Osteocyte (in vitro differentiated cells): ENCODE data around the gene SCAF4. TPM values are rescaled to one million over a fixed set of nuclear protein-coding genes. Genes with fewer than 3 reads are reported as not detected.
A peak's percentile ranks its signal among the peaks of the same experiment; 100 is the strongest.

Source experiments
- DNase-seq: peaks from one replicate; pipeline ENCODE4 v3.0.0; 2021; ENCODE audit warnings: mixed read lengths; ENCODE audit not compliant: unreplicated experiment; ENCODE audit errors: extremely low spot score
- H3K27ac Mint-ChIP-seq: one replicate; pipeline ENCODE4 v1.8.0; 2021; ENCODE audit warnings: mild to moderate bottlenecking, mixed read lengths; ENCODE audit not compliant: unreplicated experiment
- H3K27me3 Mint-ChIP-seq: one replicate; pipeline ENCODE4 v1.8.0; 2021; ENCODE audit warnings: mixed read lengths; ENCODE audit not compliant: unreplicated experiment
- H3K36me3 Mint-ChIP-seq: one replicate; pipeline ENCODE4 v1.8.0; 2021; ENCODE audit warnings: mixed read lengths; ENCODE audit not compliant: unreplicated experiment
- H3K4me1 Mint-ChIP-seq: one replicate; pipeline ENCODE4 v1.8.0; 2021; ENCODE audit warnings: mixed read lengths; ENCODE audit not compliant: unreplicated experiment
- H3K4me3 Mint-ChIP-seq: one replicate; pipeline ENCODE4 v1.8.0; 2021; ENCODE audit warnings: mild to moderate bottlenecking, moderate library complexity, mixed read lengths; ENCODE audit not compliant: unreplicated experiment
- H3K9me3 Mint-ChIP-seq: one replicate; pipeline ENCODE4 v1.8.0; 2021; ENCODE audit warnings: mixed read lengths; ENCODE audit not compliant: unreplicated experiment
- total RNA-seq: library from RNA; stranded (reverse); gene quantifications from 2 replicates; pipeline ENCODE4 v1.2.1, GENCODE V29; 2021
- TF ChIP-seq, protein P1 (sequence below): fragments of 200-600 bp; sonication (generic); IDR thresholded peaks from 2 replicates; pipeline ENCODE4 v1.5.0; 2021; ENCODE audit warnings: antibody characterized with exemption, mild to moderate bottlenecking, moderate library complexity

Gene SCAF4
- total RNA-seq, 1 donor from 2014 or later = 32.7 TPM

DNA sequence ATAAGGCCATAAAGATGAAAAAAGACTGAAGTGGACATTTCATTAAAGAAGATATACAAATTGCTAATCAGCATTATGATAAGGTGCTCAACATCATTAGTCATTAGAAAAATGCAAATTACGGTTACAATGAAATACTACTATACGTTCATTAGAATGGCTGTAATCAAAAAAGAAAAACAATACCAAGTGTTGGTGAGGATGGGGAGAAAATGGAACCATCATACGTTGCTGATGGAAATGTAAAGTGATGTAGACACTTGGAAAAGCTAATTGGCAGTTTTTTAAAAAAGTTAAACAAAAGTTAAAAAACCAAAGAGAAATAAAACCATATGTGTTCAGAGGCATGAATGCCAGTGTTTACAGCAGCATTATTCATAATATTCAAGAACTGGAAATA, 81.0 kb downstream of the SCAF4 start:
- Mint-ChIP-seq H3K4me1 (no peaks in the 10 kb centered on the region), H3K36me3 (no peaks in the 10 kb centered on the region), H3K9me3 (peaks cover 10% of the 10 kb centered on the region), H3K4me3 (no peak overlapping the region), H3K27ac (no peak overlapping the region), H3K27me3 (no peaks in the 10 kb centered on the region)
- no peak for DNase-seq
- TF ChIP-seq, protein P1, sequence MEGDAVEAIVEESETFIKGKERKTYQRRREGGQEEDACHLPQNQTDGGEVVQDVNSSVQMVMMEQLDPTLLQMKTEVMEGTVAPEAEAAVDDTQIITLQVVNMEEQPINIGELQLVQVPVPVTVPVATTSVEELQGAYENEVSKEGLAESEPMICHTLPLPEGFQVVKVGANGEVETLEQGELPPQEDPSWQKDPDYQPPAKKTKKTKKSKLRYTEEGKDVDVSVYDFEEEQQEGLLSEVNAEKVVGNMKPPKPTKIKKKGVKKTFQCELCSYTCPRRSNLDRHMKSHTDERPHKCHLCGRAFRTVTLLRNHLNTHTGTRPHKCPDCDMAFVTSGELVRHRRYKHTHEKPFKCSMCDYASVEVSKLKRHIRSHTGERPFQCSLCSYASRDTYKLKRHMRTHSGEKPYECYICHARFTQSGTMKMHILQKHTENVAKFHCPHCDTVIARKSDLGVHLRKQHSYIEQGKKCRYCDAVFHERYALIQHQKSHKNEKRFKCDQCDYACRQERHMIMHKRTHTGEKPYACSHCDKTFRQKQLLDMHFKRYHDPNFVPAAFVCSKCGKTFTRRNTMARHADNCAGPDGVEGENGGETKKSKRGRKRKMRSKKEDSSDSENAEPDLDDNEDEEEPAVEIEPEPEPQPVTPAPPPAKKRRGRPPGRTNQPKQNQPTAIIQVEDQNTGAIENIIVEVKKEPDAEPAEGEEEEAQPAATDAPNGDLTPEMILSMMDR = no peak

DNA sequence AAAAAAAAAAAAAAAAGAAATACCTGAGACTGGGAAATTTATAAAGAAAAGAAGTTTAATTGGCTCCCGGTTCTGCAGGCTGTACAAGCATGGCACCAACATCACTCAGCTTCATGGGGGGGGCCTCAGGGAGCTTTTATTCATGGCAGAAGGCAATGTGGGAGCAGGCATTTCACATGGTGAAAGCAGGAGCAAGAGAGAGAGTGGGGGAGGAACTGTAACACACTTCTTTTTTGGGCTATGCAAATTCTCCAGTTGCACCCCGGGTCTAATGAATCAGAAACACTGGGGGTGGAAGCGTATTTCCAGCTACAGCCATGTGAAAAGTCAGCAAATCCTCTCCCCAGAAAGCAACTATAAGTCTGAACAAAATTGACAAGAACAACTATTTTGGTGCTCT, 84.3 kb downstream of the SCAF4 start:
- Mint-ChIP-seq H3K36me3 (no peaks in the 10 kb centered on the region), H3K4me3 (no peak overlapping the region)
- peak; percentile 51 for DNase-seq

DNA sequence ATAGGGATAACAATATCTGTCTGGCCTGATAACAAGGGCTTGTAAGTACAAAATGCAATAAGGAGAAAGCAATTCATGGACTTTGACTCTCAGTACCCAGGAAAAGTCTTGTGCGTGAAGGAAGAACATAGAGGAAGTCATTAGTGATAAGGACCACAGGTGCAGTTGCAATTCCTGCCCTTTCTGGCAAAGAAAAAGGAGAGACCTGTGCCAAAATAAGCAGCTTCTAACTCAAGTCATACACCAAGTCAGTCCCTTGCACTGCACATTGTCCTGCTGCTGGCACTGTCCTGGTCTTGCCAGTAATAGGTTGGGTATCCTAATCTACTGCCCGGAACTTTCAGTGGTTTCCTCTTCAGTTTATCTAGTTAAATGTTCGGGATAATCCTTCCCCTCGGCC, 87.3 kb downstream of the SCAF4 start:
- TF ChIP-seq, protein P1 = no peak
- Mint-ChIP-seq H3K36me3 (no peaks in the 10 kb centered on the region), H3K4me1 (no peaks in the 10 kb centered on the region), H3K9me3 (no peaks in the 10 kb centered on the region), H3K4me3 (no peak overlapping the region), H3K27ac (no peak overlapping the region), H3K27me3 (no peaks in the 10 kb centered on the region)
- no peak for DNase-seq

More for the DNA sequence above, 84.3 kb downstream of the SCAF4 start:
- H3K27ac Mint-ChIP-seq = no peak overlapping the region
- no peaks in the 10 kb centered on the region for H3K4me1 Mint-ChIP-seq
- H3K27me3 Mint-ChIP-seq = no peaks in the 10 kb centered on the region
- H3K9me3 Mint-ChIP-seq = peaks cover 10% of the 10 kb centered on the region
- TF ChIP-seq, protein P1 = no peak

DNA sequence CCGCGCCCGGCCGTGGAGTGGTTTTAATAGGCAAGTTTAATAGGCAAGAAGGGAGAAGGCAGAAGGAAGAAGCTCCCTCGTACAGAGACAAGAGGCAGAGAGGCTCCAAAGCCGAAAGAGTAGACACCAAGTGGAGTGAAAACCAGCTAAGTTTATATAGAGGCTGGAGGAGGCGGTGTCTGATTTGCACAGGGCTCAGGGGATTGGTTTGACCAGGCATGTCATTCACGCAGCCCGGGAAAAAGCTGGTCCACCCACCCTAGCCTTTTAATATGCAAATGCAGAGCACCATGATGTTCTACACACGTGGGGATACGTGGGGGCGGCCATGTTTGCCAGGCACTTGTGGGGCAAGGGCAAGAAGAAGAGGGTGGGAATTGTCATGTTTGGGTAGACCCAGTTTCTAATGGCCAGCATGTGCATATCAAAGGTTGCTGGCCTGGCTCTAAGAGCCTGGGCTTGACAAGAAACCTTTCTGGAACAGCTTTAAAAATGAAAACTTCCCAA, 90.4 kb downstream of the SCAF4 start:
- H3K4me1 Mint-ChIP-seq = no peaks in the 10 kb centered on the region
- peaks cover 4% of the 10 kb centered on the region for H3K9me3 Mint-ChIP-seq
- no peaks in the 10 kb centered on the region for H3K27me3 Mint-ChIP-seq
- H3K27ac Mint-ChIP-seq = no peak overlapping the region
- H3K4me3 Mint-ChIP-seq = no peak overlapping the region
- no peak for DNase-seq
- TF ChIP-seq, protein P1 = no peak
- no peaks in the 10 kb centered on the region for H3K36me3 Mint-ChIP-seq

DNA sequence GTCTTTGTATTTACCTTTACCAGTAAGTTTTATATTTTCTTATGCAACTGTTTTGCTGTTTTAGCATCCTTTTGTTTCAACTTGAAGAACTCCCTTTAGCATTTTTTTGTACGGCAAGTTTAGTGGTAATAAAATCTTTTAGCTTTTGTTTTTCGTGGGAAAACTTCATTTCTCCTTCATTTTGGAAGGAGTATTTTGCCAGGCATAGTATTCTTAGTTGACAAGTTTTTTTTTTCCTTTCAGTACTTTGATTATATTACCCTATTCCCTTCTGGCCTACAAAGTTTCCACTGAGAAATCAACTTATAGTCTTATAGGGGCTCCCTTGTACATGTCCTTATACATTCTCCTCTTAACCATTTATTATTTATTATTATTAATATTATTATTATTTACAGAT, 95.0 kb downstream of the SCAF4 start:
- TF ChIP-seq, protein P1 = no peak
- no peak for DNase-seq
- Mint-ChIP-seq H3K9me3 (peaks cover 6% of the 10 kb centered on the region), H3K27ac (no peak overlapping the region), H3K36me3 (no peaks in the 10 kb centered on the region), H3K27me3 (peaks cover 2% of the 10 kb centered on the region), H3K4me1 (no peaks in the 10 kb centered on the region), H3K4me3 (no peak overlapping the region)
